ENCODE data around the gene GALNT2.

DNA sequence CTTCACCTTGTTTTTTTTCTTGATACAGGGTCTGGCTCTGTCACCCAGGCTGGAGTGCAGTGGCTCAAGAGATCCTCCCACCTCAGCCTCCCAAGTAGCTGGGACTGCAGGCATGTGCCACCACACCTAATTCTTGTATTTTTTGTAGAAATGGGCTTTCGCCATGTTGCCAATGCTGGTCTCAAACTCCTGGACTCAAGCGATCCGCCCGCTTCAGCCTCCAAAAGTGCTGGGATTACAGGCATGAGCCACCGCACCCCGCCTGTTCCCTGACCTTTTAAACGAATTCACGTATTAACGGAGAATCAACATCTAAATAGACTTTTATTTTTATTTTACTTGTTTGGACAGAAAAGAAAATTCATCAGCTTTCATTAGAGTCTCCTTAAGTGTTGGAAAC lies 254.3 kb downstream of the GALNT2 start:
- TF ChIP-seq MAZ (IDR thresholded peaks at IDR 0.05; ENCODE audit: borderline replicate concordance, low read depth, low read length) (no peak), MAZ (CRISPR knock-in tag; IDR thresholded peaks at IDR 0.05; ENCODE audit: low read depth) (no peak), ZNF790 (CRISPR knock-in tag; IDR thresholded peaks at IDR 0.05; ENCODE audit: borderline replicate concordance) (no peak), FOXJ3 (CRISPR knock-in tag; IDR thresholded peaks at IDR 0.05; ENCODE audit: borderline replicate concordance) (no peak)
- TF ChIP-seq, protein P1, sequence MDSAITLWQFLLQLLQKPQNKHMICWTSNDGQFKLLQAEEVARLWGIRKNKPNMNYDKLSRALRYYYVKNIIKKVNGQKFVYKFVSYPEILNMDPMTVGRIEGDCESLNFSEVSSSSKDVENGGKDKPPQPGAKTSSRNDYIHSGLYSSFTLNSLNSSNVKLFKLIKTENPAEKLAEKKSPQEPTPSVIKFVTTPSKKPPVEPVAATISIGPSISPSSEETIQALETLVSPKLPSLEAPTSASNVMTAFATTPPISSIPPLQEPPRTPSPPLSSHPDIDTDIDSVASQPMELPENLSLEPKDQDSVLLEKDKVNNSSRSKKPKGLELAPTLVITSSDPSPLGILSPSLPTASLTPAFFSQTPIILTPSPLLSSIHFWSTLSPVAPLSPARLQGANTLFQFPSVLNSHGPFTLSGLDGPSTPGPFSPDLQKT (CRISPR knock-in tag; IDR thresholded peaks at IDR 0.05; ENCODE audit: borderline replicate concordance): no peak

Measured in HepG2 (cell line).